Stimulated activated CD8-positive, alpha-beta memory T cell treated with anti-CD3 and anti-CD28 coated beads, Interleukin-7, amount 100 ng/mL, for 4 hours (primary cell): ENCODE results near the gene C19orf47.

ENCODE experiments used
- DNase-seq, 2 donors: peaks; one replicate each; pipeline ENCODE4 v3.0.0-alpha.2; 2020; ENCODE audit warnings: low read depth in 2 of 2

Gene C19orf47

GRCh38 chr19:40283414-40284250 is 64.6 kb downstream of the C19orf47 start:
- DNase-seq = no peak

GRCh38 chr19:40282920-40283319 is 65.3 kb downstream of the C19orf47 start:
- DNase-seq = no peak

- DNase-seq = no peak
These were observed 66.0 kb downstream of the C19orf47 start for GRCh38 chr19:40282209-40282580.

GRCh38 chr19:40281381-40282208 is 66.6 kb downstream of the C19orf47 start:
- no peak for DNase-seq

GRCh38 chr19:40280608-40281221 is 67.5 kb downstream of the C19orf47 start:
- DNase-seq = no peak

- peak in 1 of 2 donors; percentile 25 for DNase-seq
These were observed 68.2 kb downstream of the C19orf47 start for GRCh38 chr19:40279761-40280607.

- DNase-seq = no peak
These were observed 69.1 kb downstream of the C19orf47 start for GRCh38 chr19:40279120-40279551.

GRCh38 chr19:40278361-40279035 is 69.7 kb downstream of the C19orf47 start:
- no peak for DNase-seq

- no peak for DNase-seq
These were observed 70.7 kb downstream of the C19orf47 start for GRCh38 chr19:40277356-40278059.

- peak in 1 of 2 donors; percentile 19 for DNase-seq
These were observed 73.3 kb downstream of the C19orf47 start for GRCh38 chr19:40274585-40275544.

- DNase-seq = no peak
These were observed 74.5 kb downstream of the C19orf47 start for GRCh38 chr19:40273469-40274360.

- no peak for DNase-seq
These were observed 75.9 kb downstream of the C19orf47 start for GRCh38 chr19:40272261-40272660.

- DNase-seq = no peak
These were observed 76.5 kb downstream of the C19orf47 start for GRCh38 chr19:40271706-40272105.

- DNase-seq = no peak
These were observed 77.7 kb downstream of the C19orf47 start for GRCh38 chr19:40270362-40271089.
